Tongue (tissue), 2 donors: ENCODE results near the gene KCNK17. TPM values are rescaled to one million over a fixed set of nuclear protein-coding genes. Genes with fewer than 3 reads are reported as not detected.

Source experiments
- DNase-seq: peaks from one replicate; pipeline ENCODE4 v3.0.0-alpha.2; 2015
- total RNA-seq: library from RNA; depleted of rRNA; stranded (reverse); fragments of >200 nt; gene quantifications from one replicate; pipeline ENCODE4 v1.2.3, GENCODE V29; 2014

The KCNK17 gene
- total RNA-seq, 1 donor from 2014 or later: 0.62 TPM

GRCh38 chr6:39335780-39336545, 21.7 kb upstream of the KCNK17 start:
- DNase-seq: no peak

DNA sequence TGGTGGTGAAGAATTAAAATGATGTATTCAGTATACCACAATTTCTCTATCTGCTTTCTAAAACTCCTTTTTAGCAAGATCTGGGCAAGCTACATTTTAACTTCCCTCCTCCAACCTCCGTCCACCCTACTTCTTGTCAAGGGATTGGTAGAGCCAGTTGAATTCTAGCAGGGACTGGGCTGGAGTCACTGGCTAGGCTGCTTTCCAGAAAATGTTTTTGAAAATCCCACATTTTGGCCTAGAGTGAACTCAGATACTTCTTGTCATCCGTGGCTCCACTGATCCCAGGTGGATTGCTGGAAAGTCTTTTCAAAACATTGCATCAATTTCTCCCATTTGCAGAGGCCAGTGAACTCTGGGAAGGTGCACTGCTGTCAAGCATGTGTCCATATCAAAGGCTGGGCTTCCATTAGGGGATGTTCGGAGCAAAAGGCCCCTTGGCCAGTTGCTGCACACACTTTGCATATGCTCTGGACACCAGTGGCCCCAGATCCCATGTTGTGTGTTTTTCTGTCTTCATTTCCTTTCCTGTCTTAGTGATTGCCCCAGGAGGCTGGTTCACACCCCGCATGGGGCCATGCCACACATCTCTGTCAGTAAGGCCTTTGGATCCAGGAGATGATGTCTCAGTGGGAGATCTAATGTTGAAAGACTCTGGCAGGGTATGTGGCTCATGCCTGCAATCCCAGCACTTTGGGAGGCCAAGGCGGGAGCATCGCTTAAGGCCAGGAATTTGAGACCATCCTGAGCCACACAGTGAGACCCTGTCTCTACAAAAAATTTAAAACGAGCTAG, 19.6 kb upstream of the KCNK17 start:
- DNase-seq: no peak

DNA sequence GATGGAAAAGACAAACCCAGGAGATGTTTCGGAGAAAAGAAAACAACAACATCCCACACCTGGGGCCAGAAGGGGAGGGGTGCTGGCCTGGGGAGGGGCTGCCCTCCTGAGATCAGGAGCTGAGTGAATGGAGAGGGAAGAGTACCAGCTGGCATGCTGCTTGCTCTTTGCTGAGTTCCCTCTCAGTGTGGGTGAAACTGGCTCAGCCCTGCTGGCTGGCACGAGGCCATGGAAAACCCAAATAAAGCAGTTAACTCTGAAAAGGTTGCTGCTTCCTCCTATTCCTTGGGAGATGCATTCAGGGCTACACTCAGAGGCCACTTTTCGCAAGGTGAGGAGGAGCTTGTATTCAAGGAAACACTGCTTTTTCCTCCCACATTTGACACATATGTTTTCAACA, 16.3 kb upstream of the KCNK17 start:
- DNase-seq: peak; percentile 46

DNA sequence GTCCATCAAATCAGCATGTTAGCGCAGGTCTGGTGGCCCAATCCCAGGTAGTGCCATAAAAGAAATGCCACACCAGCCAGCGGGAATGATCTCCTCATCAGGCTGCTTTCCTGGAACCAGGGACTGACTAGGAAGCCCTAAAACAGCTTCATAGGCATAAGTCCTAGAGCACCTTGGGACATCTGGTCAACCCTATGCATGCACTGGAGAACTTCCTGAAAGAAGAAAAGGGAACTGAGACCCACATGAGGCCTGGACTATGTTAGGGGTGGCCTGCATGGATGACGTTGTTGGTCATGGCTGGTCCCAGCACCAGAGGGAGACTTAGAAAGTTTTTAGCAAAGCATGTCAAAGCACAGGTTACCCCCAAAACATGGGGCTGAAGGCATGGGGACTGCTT, 15.8 kb upstream of the KCNK17 start:
- DNase-seq: peak; percentile 24

GRCh38 chr6:39328066-39328465, 13.8 kb upstream of the KCNK17 start:
- no peak for DNase-seq

- DNase-seq: no peak
Measured at GRCh38 chr6:39327507-39327906, 13.3 kb upstream of the KCNK17 start.

DNA sequence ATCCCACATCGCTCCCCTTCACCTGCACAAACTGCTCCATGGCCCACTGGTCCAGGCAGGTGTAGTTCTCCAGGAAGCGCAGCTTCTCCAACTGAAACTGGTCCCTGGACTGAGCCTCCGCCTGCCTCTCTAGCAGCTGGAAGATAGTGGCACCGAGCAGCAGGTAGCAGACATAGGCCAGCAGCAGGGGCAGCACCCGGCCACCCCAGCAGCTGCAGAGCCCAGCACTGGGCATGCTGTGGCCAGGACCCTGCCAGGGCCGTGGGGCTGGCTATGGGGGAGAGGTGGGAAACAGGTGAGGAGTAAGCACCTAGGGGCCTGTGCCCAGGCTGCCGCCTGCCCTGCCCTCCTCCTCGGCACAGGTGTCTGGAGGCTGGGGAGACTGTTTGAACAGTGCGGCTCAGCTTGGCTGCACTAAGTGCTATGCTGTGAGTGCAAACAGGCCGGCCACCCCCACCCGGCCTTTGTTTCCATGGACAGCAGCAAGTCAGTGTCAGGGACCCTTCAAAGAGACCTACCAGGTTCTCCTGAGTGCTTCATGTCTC, 8.2 kb upstream of the KCNK17 start, which contains the start of gene KCNK16:
TSS of gene KCNK16 (minus strand) at position 397 of the 545 bp plus-strand sequence. CDS start at position 235, 162 bp downstream.
- no peak for DNase-seq

- no peak for DNase-seq
Measured at GRCh38 chr6:39321761-39322160, 7.5 kb upstream of the KCNK17 start.

DNA sequence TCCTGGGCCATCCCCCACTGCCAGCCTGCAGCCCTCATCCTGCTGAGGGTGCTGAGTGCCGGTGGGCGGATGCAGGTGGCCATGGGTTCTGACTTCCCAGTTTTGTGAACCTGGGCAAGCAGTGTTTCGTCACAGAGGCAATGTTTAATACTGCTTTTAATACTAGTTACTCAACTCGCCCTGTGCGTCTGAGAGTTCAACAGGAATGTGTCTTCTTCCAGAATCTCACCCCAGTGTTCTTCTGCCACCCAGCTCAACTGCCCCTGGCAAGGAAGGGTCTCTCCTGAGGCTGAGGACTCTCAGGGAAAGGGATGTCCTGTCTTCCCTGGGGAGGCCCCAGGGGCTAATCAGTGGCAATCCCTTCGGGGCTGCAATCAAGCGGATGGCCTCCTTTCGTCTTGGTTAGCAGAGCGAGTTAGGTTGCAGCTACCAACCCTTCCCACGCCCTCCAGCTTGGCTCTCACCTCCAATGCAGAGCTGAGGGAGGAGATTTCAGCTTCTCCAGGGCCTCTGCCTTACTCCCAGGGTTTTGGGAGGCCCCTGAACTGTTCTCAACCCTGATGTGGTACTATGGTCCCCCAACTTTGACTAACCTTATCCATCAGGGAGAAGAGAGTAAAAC, 6.3 kb upstream of the KCNK17 start:
- no peak for DNase-seq

- no peak for DNase-seq
Measured at GRCh38 chr6:39319621-39320362, 5.6 kb upstream of the KCNK17 start.

- DNase-seq: no peak
Measured at GRCh38 chr6:39317256-39317655, 3.0 kb upstream of the KCNK17 start.

DNA sequence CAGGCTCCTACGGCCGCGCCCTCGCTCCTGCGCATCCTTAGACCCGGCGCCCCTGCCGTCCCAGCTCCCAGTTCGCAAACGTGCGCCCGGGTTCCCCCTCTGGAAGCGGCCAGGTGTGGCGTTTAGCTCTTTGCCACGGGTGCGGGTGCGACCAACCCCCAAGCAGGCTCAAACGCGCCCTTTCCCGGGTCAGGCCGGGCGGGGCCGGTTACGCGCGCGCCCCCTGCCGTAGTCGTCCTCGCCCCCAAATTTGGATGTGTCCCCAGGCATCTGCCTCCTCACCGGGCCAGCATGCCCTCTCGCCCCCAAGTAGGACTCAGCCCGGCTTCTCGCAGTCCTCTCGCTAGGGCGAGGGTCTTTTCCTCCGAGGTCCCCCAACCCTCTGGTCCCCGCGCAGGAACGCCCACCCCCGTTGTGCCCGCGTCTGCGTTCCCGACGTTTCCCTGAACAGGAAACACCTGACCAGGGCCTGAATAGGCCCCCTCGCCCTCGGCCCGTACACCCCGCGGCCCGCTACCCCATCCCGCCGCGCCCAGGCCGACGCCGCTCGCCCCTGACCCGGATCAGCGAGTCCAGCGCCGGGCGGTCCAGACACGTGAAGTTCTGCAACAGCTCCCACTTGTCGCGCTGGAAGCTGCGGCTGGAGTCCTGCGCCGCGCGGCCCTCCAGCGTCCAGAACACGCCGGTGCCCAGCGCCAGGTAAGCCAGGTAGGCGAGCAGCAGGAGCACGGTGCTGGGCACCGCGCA, 520 bp downstream of the KCNK17 start:
- no peak for DNase-seq

DNA sequence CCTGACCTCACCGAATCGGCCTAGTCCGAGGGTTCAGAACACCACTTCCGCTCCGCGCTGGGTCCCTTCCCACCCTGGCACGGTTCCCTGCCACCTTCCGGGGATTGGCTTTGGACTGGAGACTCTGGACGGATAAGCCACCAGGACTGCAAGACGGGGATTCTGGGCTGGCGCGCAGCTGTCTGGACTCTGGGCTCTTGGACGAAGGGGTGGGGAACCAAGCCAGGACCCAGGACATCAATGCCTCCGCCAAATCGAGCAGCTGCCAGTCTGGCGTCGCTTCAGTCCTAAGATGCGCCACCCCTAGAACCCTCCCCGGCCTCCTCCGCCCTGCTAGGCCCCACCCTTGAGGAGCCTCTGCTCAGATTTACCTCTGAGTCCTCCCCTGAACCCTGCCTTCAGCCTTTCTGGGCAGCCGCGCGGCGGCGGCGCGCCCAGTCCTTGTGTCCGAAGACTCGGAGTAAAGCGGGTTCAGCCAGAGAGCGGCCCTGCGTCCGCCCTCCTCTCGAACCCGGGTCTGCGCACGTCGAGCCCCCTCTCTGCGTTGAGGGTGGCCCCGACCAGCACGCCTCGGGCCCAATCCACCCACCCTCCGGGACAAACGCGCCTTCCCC, 1.2 kb downstream of the KCNK17 start:
- peak; percentile 72 for DNase-seq

GRCh38 chr6:39310542-39310941, 3.7 kb downstream of the KCNK17 start:
- DNase-seq: no peak

GRCh38 chr6:39309942-39310531, 4.2 kb downstream of the KCNK17 start:
- peak; percentile 72 for DNase-seq

DNA sequence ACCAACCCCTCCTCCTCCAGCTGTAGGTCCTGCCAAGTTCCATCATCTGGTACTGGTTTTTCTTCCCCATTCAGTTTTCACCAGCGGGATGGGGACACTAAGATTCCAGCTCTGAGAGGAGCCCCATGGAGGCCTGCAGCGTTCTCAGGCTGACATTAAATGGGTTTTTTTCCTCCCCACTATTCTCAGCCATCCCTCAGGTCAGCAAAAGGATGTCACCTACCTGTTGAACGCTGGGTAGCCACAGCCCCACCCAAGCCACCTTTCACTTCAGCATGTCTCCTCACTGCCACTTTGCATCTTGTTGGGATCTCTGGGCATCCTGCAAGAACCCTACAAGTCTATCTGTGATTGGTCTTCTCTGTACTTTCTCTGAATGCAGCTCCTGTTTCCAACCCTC, 6.8 kb downstream of the KCNK17 start:
- DNase-seq: no peak

GRCh38 chr6:39304951-39305350, 9.3 kb downstream of the KCNK17 start:
- DNase-seq: no peak

DNA sequence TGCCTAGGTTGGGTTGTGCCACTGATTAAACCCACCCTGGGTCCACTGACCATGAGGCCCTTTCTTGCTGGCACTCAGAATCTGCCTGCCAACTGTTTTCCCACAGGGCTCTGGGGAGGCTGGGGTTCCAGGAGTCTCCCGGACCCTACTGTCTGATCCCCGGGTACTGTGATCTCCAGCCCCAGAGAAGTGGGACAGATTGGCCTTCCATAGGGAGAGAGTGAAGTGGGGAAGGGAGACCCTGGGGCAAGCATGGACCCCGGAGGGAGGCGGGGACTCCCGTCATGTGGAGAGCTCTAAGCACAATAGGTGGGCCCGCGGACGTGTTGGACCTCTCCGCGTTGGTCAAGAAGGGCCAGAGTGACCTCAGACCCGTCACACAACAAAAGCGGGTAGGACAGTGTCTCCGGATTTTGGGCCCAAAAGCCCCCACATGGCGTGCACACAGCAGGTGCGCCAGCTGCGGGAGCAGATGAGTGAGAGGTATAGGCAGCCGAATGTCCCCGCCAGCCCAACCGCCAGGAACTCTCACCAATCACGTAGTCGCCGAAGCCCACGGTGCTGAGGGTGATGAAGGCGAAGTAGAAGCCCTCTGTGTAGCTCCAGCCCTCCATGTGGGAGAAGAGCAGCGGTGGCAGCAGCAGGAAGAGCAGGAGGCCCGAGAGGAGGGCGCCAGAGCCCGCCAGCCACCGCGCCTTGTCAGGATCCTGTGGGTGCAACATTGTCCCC, 10.6 kb downstream of the KCNK17 start:
- DNase-seq: no peak

DNA sequence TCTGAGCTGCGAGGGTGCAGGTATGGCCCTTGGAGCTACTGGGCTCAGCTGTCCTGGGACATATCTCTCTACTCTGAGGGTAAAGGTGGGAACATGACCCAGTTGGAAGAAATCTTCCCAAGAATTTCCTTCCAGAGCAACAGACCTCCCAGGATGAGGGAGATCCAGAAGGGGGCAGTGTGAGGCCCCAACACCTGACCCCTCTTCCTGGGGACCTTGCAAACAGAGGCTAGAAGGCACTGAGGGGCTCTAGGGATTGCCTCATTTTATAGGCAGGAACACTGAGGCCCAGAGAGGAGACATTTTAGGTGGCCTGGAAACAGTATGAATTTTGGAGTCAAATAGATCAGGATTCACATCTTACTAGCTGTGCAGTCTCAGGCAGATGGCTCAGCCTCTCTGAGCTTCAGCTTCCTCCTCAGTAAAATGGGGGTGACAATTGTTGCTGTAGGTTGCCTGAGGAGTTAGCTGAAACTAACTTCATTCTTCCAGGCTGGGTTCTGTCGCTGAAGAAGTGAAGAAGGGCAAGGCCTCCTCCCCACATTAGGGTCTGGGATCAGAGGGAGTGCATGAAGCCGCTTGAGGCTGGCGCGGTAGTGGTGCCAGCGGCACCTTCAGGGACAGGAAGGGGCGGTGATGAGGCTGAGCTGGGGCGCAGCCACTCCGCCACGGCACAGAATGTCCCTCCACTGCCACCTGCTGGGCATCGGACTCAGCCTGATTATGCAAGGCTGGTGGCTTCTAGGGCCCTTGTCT, 11.4 kb downstream of the KCNK17 start:
- DNase-seq: peak; percentile 87
